ENCODE results near the gene GSS. TPM values are rescaled to one million over a fixed set of nuclear protein-coding genes. Genes with fewer than 3 reads are reported as not detected.

The GSS gene
- total and polyA plus RNA-seq, 11 donors = 17.8 to 38.7 (median 27.6) TPM

GRCh38 chr20:34940081-34940481 lies 15.5 kb downstream of the GSS start:
- Histone ChIP-seq H3K36me3 (peaks cover 0 to 75% (median 44%) of the 10 kb centered on the region in 9 donors), H3K9me3 (no peaks in the 10 kb centered on the region), H3K27ac (peak overlapping the region in 11 of 12 donors; percentile 44 to 88 (median 79)), H3K4me1 (peaks cover 0 to 40% (median 16%) of the 10 kb centered on the region in 12 donors), H3K4me3 (no peak overlapping the region), H3K27me3 (no peaks in the 10 kb centered on the region)
- peak; percentile 40 to 90 (median 69) for ATAC-seq
- TF ChIP-seq POLR2A (IDR thresholded peaks at IDR 0.05) = no peak
- TF ChIP-seq CTCF (IDR thresholded peaks at IDR 0.05) = no peak
- peak in 3 of 5 donors; percentile 49 to 75 (median 60) for DNase-seq
- intact Hi-C loops (cut with DNase I) = no loop called here
- WGBS, 4 donors = 31 to 55% (median 42%) methylated on average over 1 of the region's 1 CpG

GRCh38 chr20:34938466-34939163 lies 17.0 kb downstream of the GSS start:
- intact Hi-C loops (cut with DNase I) = no loop called here
- H3K27ac ChIP-seq = peak overlapping the region in 11 of 12 donors; percentile 49 to 88 (median 79)
- peak; percentile 72 to 87 (median 78) for DNase-seq
- peaks cover 0 to 66% (median 39%) of the 10 kb centered on the region in 9 donors for H3K36me3 ChIP-seq
- peaks cover 0 to 40% (median 16%) of the 10 kb centered on the region in 12 donors for H3K4me1 ChIP-seq
- peak; percentile 77 to 88 (median 84) for ATAC-seq
- WGBS, 4 donors = 57 to 72% (median 69%) methylated on average over 10 to 14 of the region's 14 CpGs
- no peaks in the 10 kb centered on the region for H3K27me3 ChIP-seq
- no peaks in the 10 kb centered on the region for H3K9me3 ChIP-seq
- TF ChIP-seq CTCF (IDR thresholded peaks at IDR 0.05) (no peak), POLR2A (IDR thresholded peaks at IDR 0.05) (no peak)
- H3K4me3 ChIP-seq = no peak overlapping the region

GRCh38 chr20:34931771-34932170 lies 23.8 kb downstream of the GSS start:
- 74 to 86% (median 81%) methylated on average over 7 of the region's 7 CpGs for WGBS, 4 donors
- Histone ChIP-seq H3K9me3 (no peaks in the 10 kb centered on the region), H3K4me1 (peaks cover 0 to 8% (median 0%) of the 10 kb centered on the region in 12 donors), H3K4me3 (no peak overlapping the region), H3K27ac (no peak overlapping the region), H3K27me3 (no peaks in the 10 kb centered on the region), H3K36me3 (peaks cover 0 to 78% (median 58%) of the 10 kb centered on the region in 9 donors)
- TF ChIP-seq CTCF (IDR thresholded peaks at IDR 0.05) (no peak), POLR2A (IDR thresholded peaks at IDR 0.05) (no peak)
- intact Hi-C loops (cut with DNase I) = no loop called here
- ATAC-seq (peak in 2 of 4 donors; percentile 16 to 17), DNase-seq (no peak)

- ATAC-seq (no peak), DNase-seq (no peak)
- Histone ChIP-seq H3K4me1 (peaks cover 0 to 12% (median 0%) of the 10 kb centered on the region in 12 donors), H3K4me3 (no peak overlapping the region), H3K27ac (no peak overlapping the region), H3K27me3 (no peaks in the 10 kb centered on the region), H3K36me3 (peaks cover 0 to 89% (median 77%) of the 10 kb centered on the region in 9 donors), H3K9me3 (peaks cover 0 to under 1% (median 0%) of the 10 kb centered on the region in 12 donors)
- intact Hi-C loops (cut with DNase I) = loop anchor here in 1 of 10 donors (5.0 kb wide), 1 partner anchor 46 kb away; no protein-coding TSS in a partner anchor
- TF ChIP-seq POLR2A (IDR thresholded peaks at IDR 0.05) (no peak), CTCF (IDR thresholded peaks at IDR 0.05) (no peak)
- WGBS, 4 donors = 83 to 93% (median 91%) methylated on average over 2 of the region's 2 CpGs
Observed at GRCh38 chr20:34928411-34928810, 27.2 kb downstream of the GSS start.

Measured in heart left ventricle (tissue), 16 donors.